HL-60 (cell line): ENCODE measurements around the gene ZDHHC12.

ENCODE experiments used
- DNase-seq, 2 experiments: peaks; one replicate each; pipeline ENCODE4 v3.0.0-alpha.2; 2010 to 2020; ENCODE audit warnings: low read depth in 1 of 2, low spot score in 1 of 2
- H3K27ac ChIP-seq: fragments of 250-450 bp; sonication (Bioruptor Pico); replicated peaks from 2 replicates; pipeline ENCODE4 v1.5.1; 2020; ENCODE audit warnings: mild to moderate bottlenecking, moderate library complexity
- H3K27me3 ChIP-seq: fragments of 250-450 bp; sonication (Bioruptor Pico); 2 replicates; pipeline ENCODE4 v1.5.1; 2021; ENCODE audit warnings: mild to moderate bottlenecking, moderate library complexity; ENCODE audit not compliant: insufficient read depth, poor library complexity, severe bottlenecking
- H3K4me3 ChIP-seq: replicated peaks from 2 replicates; pipeline ENCODE4 v1.5.1; 2011; ENCODE audit warnings: mild to moderate bottlenecking, control low read depth, low read length; ENCODE audit not compliant: insufficient read depth
- CTCF ChIP-seq: IDR thresholded peaks from one replicate; pipeline ENCODE4 v1.5.1; 2011; ENCODE audit warnings: low read length, control low read depth, inconsistent platforms; ENCODE audit not compliant: insufficient read depth
- GABPA ChIP-seq: IDR thresholded peaks from 2 replicates; pipeline ENCODE4 v1.6.1; 2012; ENCODE audit warnings: low read depth
- POLR2AphosphoS5 ChIP-seq: IDR thresholded peaks from 2 replicates; pipeline ENCODE4 v1.6.1; 2012; ENCODE audit warnings: low read depth
- SPI1 ChIP-seq: IDR thresholded peaks from 2 replicates; pipeline ENCODE4 v1.6.1; 2012; ENCODE audit warnings: low read depth, mild to moderate bottlenecking, borderline replicate concordance
- TF ChIP-seq, protein P1 (sequence below): IDR thresholded peaks from 2 replicates; pipeline ENCODE4 v1.6.1; 2012; ENCODE audit warnings: low read depth; ENCODE audit not compliant: insufficient replicate concordance

Gene ZDHHC12

GRCh38 chr9:128743421-128743820 lies 19.5 kb upstream of the ZDHHC12 start:
- no peaks in the 10 kb centered on the region for H3K27me3 ChIP-seq
- no peak overlapping the region for H3K4me3 ChIP-seq
- no peak for DNase-seq
- H3K27ac ChIP-seq = no peak overlapping the region
- no peak for TF ChIP-seq POLR2AphosphoS5
- TF ChIP-seq CTCF = no peak
- TF ChIP-seq SPI1 = no peak
- no peak for TF ChIP-seq GABPA
- TF ChIP-seq, protein P1, sequence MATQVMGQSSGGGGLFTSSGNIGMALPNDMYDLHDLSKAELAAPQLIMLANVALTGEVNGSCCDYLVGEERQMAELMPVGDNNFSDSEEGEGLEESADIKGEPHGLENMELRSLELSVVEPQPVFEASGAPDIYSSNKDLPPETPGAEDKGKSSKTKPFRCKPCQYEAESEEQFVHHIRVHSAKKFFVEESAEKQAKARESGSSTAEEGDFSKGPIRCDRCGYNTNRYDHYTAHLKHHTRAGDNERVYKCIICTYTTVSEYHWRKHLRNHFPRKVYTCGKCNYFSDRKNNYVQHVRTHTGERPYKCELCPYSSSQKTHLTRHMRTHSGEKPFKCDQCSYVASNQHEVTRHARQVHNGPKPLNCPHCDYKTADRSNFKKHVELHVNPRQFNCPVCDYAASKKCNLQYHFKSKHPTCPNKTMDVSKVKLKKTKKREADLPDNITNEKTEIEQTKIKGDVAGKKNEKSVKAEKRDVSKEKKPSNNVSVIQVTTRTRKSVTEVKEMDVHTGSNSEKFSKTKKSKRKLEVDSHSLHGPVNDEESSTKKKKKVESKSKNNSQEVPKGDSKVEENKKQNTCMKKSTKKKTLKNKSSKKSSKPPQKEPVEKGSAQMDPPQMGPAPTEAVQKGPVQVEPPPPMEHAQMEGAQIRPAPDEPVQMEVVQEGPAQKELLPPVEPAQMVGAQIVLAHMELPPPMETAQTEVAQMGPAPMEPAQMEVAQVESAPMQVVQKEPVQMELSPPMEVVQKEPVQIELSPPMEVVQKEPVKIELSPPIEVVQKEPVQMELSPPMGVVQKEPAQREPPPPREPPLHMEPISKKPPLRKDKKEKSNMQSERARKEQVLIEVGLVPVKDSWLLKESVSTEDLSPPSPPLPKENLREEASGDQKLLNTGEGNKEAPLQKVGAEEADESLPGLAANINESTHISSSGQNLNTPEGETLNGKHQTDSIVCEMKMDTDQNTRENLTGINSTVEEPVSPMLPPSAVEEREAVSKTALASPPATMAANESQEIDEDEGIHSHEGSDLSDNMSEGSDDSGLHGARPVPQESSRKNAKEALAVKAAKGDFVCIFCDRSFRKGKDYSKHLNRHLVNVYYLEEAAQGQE = no peak

DNA sequence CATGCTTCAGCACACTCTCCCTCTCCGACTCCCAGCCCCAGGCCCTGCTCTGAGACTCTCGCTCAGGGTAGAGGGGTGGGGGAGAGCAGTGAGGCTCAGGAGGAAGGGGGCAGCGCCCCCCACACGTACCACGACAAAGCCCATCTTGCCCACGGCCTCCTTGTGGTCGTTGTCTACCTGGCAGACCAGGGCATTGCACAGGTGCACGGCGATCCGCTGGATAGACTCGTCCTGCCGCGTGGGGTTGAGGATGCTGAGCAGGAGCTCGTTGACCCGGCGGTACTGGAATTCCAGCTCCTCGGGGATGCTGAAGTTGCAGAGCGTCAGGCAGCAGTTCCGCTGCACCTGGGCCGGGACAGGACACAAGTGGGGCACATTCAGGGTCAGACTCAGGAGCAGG lies 18.5 kb upstream of the ZDHHC12 start:
- Histone ChIP-seq H3K4me3 (no peak overlapping the region), H3K27ac (no peak overlapping the region), H3K27me3 (no peaks in the 10 kb centered on the region)
- TF ChIP-seq CTCF (no peak), SPI1 (no peak), GABPA (no peak), POLR2AphosphoS5 (no peak)
- TF ChIP-seq, protein P1 = no peak
- DNase-seq = no peak

- Histone ChIP-seq H3K4me3 (no peak overlapping the region), H3K27ac (no peak overlapping the region), H3K27me3 (no peaks in the 10 kb centered on the region)
- DNase-seq = no peak
- TF ChIP-seq POLR2AphosphoS5 (no peak), CTCF (no peak), SPI1 (no peak), GABPA (no peak)
- TF ChIP-seq, protein P1 = no peak
Measured at GRCh38 chr9:128735373-128735772, 11.4 kb upstream of the ZDHHC12 start.
